Activated CD4-positive, alpha-beta T cell treated with anti-CD3 and anti-CD28 coated beads, Interleukin-2, amount 50 U/mL, for 24 hours (primary cell): ENCODE results near the gene TWIST2.

Experiments used
- DNase-seq, 2 donors: peaks; one replicate each; pipeline ENCODE4 v3.0.0-alpha.2; 2020; ENCODE audit warnings: low read depth in 1 of 2, low spot score in 1 of 2

TWIST2 gene

DNA sequence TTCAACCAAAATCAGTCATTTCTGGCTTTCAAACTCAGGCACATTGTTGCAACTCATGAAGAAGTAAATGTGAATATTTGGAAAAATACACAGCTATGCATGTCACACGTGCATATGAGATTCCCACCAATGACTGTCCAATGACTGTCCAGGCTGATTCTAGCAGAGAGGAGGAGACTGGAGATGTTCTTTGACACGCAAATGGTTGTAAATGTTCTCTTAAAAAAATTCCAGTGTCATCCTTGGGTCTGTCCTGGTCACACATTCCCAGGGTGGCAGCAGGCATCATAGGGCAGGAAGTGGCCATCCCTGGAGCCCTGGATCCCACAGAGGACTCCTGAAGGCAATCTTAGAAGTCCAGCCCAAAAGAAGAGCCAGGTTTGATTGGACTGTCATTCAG is 40.9 kb downstream of the TWIST2 start:
- no peak for DNase-seq

DNA sequence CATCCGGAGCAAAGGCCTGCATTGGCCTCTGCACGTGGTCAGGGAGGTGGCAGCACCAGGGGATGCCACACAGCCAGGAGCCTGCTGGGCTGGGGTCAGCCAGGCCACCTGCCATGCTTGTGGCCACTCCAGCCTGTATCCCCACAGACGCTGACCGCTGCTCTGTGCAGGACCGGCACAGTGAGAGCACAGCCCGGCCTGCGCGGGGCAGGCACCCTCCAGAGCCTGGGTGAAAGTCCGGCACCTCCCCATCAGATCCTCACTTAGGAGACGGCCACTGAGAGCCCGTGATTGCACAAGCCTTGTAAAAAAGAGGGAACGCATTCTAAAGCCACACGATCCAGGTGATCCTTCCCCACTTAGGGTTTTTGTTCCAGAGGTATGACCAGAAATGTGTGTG is 42.2 kb downstream of the TWIST2 start:
- no peak for DNase-seq

DNA sequence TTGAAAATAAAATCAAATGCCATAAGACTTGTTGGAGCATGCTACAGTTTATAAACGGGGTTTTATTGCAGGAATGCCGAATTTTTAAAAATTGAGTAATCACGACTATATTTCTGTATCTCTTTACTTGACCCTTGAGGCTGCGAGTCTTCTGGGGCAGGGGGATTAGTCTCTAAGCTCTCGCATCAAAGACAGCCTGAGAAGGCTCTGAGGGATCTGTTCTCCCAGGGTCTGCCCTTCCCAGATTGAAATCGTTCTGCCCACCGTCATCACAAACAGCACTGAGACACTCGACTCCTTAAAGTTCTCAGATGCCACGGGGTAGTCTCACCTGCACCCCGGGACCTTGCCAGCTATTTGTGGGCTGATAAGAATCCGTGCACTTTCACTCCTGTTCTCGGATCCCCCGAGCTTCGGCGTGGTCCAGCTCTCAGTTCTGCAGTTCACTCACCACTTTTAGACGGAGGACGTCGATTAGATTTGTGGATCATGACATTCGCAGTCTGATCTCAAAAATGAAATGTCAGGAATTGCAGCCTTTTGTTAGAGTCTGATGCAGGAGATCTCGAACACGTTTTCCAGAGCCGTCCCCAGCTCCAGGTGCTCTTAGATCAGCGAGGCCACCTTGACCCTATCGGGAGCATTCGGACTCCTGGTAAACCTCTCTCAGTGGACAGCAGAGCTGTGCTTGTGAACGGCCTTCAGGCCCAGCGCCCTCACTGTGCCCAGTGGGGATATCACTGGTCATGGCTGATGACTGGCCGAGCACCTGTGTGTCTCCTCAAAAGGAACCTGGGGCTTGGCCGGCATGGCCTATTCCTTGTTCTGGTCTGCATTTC is 43.0 kb downstream of the TWIST2 start:
- no peak for DNase-seq

DNA sequence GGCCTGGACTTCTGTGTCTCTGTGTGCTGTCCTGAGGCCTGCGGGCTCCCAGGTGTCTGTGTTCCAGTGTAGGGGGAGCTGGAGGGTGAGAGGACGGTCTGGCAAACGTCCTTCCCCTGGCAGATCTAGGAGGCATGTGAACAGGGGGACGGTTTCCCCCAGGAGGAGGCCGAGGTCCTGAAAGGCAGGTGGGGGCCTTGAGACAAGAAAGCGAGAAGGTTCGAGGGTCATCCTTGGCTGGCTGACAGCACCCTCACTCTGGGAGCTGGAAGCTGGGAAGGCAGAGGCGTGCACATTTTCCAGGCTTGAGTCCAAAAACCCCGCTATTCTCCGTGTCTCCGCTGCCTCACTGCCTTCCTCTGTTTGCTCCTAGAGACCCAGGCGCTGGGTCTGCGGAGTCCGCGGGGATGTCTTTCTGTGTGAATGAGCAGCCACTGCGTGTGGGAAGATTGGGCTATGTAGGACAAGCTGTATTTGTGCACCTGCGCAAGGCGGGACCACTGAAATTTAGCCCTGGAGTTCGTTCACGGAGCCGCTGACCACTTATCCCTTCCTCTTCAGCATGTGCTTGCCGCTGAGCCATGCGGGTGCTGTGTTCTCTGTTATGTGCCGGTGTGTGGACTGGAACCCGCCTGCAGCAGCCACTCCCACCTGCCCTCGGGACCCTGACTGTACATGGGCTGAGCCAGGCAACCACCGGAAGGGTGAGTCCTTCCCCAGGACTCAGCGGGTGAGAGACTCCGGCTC is 43.7 kb downstream of the TWIST2 start:
- no peak for DNase-seq

DNA sequence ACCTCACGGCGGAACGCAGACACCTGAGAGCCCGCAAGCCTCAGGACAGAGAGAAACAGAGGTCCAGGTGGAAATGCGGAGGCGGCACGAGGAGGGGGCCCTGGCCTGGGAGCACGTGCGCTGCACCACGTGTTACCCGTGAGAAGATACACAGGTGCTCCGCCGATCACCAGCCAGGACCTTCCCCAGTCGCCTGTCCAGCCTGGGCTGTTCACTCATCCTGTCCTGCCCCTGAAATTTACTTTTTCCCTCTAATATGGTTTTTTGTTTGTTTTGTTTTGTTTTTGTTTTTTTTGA is 44.3 kb downstream of the TWIST2 start:
- DNase-seq = no peak

- no peak for DNase-seq
These were observed 44.9 kb downstream of the TWIST2 start for GRCh38 chr2:238892796-238893195.

DNA sequence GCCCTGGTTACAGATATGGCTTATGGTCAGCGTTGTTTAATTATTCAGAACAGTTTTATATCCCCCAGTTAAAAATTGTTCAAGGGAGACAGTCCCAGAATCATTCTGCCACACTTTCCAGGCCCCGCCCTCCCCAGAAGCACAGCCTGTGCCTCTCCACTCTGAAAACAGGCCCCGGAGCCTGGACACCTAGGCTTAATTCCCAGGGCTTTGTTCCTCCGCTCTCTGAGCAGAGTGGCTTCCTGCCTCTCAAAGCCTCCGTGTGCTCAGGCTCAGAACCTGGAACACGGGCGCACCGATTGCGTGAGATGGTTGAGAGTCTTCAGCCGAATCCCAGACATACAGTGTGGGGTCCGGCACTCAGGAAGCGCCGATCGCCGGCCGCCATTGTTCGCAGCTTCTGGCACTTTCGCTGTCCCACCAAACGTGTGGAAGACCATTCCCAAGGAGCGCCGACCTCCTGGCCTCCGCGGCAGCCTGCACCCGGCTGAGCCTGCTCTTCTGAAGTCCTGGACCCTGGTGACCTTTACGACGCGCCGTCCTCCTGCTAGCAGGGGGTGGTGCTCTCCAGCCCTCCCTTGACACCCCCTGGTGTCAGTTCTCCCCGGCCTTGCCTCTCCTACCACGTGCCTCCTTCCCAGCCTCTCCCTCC is 45.6 kb downstream of the TWIST2 start:
- DNase-seq = no peak

- no peak for DNase-seq
These were observed 46.5 kb downstream of the TWIST2 start for GRCh38 chr2:238894226-238894949.

- DNase-seq = no peak
These were observed 47.0 kb downstream of the TWIST2 start for GRCh38 chr2:238894950-238895298.

DNA sequence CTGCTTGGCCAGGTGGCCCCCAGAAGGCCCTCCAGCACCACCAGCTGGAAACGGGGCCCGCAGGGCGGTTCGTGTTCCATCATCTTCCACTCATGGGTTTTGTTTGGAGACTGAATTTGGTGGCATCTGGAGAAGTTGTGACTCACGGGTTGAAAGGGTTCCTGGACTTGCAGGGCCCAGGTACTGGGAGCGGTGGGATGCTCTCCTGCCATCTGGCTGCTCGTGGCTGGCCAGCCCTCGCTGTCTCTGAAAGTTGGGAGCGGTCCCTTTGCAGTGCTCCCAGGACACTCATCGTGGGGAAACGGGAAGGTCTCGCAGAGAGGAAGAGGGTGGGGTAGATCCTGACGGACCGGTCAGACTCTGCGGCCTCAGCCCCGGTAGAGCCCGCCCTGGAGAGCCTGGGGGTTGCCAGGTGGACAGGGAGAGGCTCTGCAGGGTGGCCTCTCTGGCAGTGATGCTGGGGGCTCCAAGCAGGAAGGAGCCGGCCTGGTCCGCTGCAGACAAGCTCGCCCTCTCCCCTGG is 47.5 kb downstream of the TWIST2 start:
- no peak for DNase-seq

DNA sequence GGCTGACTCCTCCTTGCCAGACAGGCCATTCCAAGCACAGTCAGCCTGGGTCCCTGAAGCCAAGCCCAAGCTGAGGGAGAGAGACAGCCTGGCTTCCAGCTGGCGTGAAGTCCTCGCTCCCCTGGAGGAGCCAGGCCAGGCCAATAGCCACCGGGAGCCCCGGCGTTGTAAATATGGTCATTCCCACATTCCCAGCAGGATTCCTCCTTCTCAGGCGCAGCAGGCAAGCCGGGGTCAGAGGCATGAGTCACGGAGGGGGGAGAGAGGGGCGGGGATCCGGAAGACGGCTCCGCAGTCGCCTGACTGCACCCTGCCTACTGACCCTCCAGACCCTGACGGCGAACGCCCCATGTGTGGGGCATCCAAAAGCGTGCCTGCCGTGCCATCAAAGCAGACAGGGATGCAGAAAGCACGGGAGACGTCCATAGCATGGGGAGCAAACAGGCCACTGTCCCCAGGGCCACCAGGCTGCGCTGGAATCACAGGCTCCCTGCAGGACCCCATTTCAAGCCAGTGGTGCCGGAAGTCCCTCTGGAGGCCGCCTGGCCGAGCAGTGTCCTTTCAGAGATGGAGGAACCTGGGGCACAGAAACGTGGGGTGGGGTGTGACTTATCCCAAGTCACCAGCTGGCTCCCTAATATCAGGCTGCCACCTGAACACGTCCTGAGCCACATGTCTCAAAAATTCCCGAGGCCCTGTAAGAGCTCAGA is 48.2 kb downstream of the TWIST2 start:
- DNase-seq = no peak

GRCh38 chr2:238896641-238897040 is 48.8 kb downstream of the TWIST2 start:
- no peak for DNase-seq

GRCh38 chr2:238897122-238897880 is 49.4 kb downstream of the TWIST2 start:
- no peak for DNase-seq

GRCh38 chr2:238897911-238898311 is 50.0 kb downstream of the TWIST2 start:
- DNase-seq = no peak

DNA sequence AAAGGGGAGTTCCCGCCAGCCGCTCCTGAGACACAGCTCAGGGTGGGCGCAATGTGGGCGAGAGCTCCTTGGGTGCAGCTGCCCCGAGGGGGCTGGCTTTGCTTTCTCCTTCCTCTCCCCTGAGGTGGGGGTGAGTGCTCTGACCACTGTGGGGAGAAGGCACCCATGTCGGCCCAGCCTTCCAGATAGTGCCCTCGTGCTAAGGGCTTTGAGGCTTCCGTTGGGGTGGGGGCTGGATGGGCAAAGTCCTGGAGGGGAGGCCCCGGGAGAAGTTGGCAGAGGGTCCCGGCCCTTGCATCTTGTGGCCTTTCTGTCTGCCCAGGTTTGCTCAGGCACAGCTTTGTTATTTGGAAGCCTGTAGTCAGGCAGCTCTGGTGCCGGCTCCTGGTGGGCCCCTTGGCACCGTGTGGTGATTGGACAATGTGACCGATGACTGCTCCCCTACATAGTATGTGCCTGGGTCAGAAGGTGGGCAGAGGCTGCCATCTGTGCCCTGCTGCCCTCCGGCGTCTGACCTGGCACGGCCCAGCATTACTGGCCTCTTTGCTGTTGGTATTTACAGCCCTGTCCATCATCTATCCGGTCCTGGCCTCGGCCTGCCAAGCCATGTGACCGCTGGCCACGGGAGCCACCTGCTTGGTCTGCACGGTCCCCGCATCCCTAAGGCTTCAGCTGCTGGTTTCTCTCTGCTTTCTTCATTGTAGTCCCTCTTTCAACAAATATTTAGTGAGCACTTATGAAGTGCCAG is 50.8 kb downstream of the TWIST2 start:
- no peak for DNase-seq

DNA sequence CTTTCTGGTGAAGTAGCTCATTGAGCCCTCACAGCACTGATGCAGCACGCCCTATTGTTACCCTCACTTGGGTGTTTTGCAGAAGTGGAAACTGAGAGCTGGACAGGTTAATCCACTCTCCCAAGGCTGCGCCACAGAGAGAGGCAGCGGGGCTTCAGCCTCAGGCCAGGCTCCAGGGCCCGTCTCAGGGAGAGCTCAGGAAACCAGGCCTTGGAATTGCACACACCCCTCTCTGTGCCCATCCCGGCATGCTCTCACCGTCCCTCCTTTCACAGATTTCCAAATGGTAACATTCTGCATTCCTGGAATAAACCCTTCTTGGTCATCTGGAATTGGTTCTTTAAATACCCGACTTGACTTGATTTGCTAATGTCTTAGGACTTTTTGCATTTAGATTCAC is 51.5 kb downstream of the TWIST2 start:
- no peak for DNase-seq

DNA sequence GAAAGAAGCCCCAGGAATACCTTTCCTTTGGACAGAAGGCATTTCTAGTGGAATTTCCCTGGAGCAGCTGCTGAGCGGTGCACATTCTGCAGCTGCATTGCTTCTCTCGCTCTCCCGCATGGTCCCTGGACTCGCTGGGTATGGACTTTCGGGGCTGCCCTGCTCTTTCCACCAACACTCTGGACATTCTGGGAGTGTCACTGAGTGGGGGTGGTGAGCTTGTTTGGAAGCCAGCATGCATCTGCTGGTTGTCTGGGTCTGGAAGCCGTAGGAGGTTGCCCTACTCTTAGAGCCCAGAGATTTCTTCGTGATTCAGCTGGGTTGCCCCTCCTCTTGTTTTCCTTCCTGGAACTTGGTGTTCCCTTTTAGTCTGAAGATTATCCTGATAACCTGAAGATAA is 52.6 kb downstream of the TWIST2 start:
- DNase-seq = no peak

- no peak for DNase-seq
These were observed 53.7 kb downstream of the TWIST2 start for GRCh38 chr2:238901461-238902057.

- no peak for DNase-seq
These were observed 54.4 kb downstream of the TWIST2 start for GRCh38 chr2:238902285-238902684.
